Coronary artery (tissue), 2 donors: ENCODE measurements around the gene FUBP3.

Experiments used
- DNase-seq: peaks from one replicate; pipeline ENCODE4 v3.0.0-alpha.2; 2017; ENCODE audit warnings: low spot score
- H3K27ac ChIP-seq, 2 donors: fragments of 200-600 bp; sonication (generic); one replicate each; pipeline ENCODE4 v1.5.1; 2016 to 2019
- H3K4me3 ChIP-seq: fragments of 200-600 bp; sonication (generic); 2 replicates; pipeline ENCODE4 v1.5.1; 2016; ENCODE audit warnings: mild to moderate bottlenecking, moderate library complexity
- CTCF ChIP-seq: fragments of 200-600 bp; sonication (generic); IDR thresholded peaks from one replicate; pipeline ENCODE4 v1.5.1; 2019; ENCODE audit warnings: antibody characterized with exemption

The FUBP3 gene

GRCh38 chr9:130627896-130628792 is 48.8 kb downstream of the FUBP3 start:
- Histone ChIP-seq H3K4me3 (no peak overlapping the region), H3K27ac (no peak overlapping the region)
- no peak for TF ChIP-seq CTCF
- DNase-seq: no peak

GRCh38 chr9:130629443-130630070 is 50.2 kb downstream of the FUBP3 start:
- H3K27ac ChIP-seq: no peak overlapping the region
- no peak for TF ChIP-seq CTCF

GRCh38 chr9:130630071-130630450 is 50.7 kb downstream of the FUBP3 start:
- no peak for TF ChIP-seq CTCF
- no peak for DNase-seq
- Histone ChIP-seq H3K4me3 (no peak overlapping the region), H3K27ac (no peak overlapping the region)

More at GRCh38 chr9:130629443-130630070, 50.2 kb downstream of the FUBP3 start:
- no peak overlapping the region for H3K4me3 ChIP-seq
- DNase-seq: no peak

- no peak for DNase-seq
- H3K4me3 ChIP-seq: no peak overlapping the region
Measured at GRCh38 chr9:130630506-130631330, 51.3 kb downstream of the FUBP3 start.

GRCh38 chr9:130631331-130632080 is 52.1 kb downstream of the FUBP3 start:
- no peak for DNase-seq
- TF ChIP-seq CTCF: no peak

More at GRCh38 chr9:130630506-130631330, 51.3 kb downstream of the FUBP3 start:
- no peak for TF ChIP-seq CTCF
- no peak overlapping the region for H3K27ac ChIP-seq

GRCh38 chr9:130632081-130632710 is 52.8 kb downstream of the FUBP3 start:
- H3K27ac ChIP-seq: no peak overlapping the region
- TF ChIP-seq CTCF: no peak
- no peak for DNase-seq
- no peak overlapping the region for H3K4me3 ChIP-seq

More at GRCh38 chr9:130631331-130632080, 52.1 kb downstream of the FUBP3 start:
- no peak overlapping the region for H3K4me3 ChIP-seq
- no peak overlapping the region for H3K27ac ChIP-seq
